Measurements from ENCODE around the gene KCNQ1. TPM values are rescaled to one million over a fixed set of nuclear protein-coding genes. Genes with fewer than 3 reads are reported as not detected.

The KCNQ1 gene
- total RNA-seq, 4 donors from 2014 or later, result 0.81 to 2.2 (median 1.6) TPM

- TF ChIP-seq CTCF (IDR thresholded peaks at IDR 0.05) (no peak), POLR2A (IDR thresholded peaks at IDR 0.05) (no peak)
- no peak for DNase-seq (ENCODE audit: low spot score in 2 of 2)
- no peak overlapping the region for H3K4me3 ChIP-seq (ENCODE audit: low read depth, poor library complexity, severe bottlenecking)
- intact Hi-C loops (cut with DNase I; ENCODE audit: low total_unique reads), result no loop called here
- 29 to 43% methylated on average over 17 to 19 of the region's 20 CpGs for WGBS, 2 donors
These were observed 7.7 kb downstream of the KCNQ1 start for GRCh38 chr11:2452321-2453012.

DNA sequence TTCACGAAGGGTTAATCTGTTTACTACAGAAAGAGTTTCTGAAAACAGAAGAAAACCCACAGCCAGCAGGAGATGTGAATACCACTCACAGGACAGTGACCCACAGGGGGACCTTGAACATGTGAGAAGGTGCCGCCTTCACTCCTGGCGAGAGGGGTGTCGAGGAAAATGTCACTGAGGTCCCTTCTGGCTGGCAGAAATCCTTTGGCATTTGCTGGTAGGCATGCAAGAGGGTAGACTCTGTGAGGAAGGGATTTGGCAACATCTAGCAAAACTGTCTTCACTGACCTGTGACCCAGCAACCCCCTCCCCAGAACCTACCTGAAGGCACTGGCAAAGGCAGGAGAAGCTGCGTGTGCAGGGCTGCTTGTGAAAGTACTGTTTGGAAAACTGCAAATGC is 8.6 kb downstream of the KCNQ1 start:
- H3K4me3 ChIP-seq (ENCODE audit: low read depth, poor library complexity, severe bottlenecking), result no peak overlapping the region
- intact Hi-C loops (cut with DNase I; ENCODE audit: low total_unique reads), result no loop called here
- DNase-seq (ENCODE audit: low spot score in 2 of 2), result no peak
- WGBS, 2 donors, result 87 to 93% methylated on average over 5 of the region's 5 CpGs
- TF ChIP-seq POLR2A (IDR thresholded peaks at IDR 0.05) (no peak), CTCF (IDR thresholded peaks at IDR 0.05) (no peak)

- DNase-seq (ENCODE audit: low spot score in 2 of 2), result no peak
- no peak overlapping the region for H3K4me3 ChIP-seq (ENCODE audit: low read depth, poor library complexity, severe bottlenecking)
- intact Hi-C loops (cut with DNase I; ENCODE audit: low total_unique reads), result no loop called here
- 81 to 85% methylated on average over 13 of the region's 13 CpGs for WGBS, 2 donors
- TF ChIP-seq POLR2A (IDR thresholded peaks at IDR 0.05) (no peak), CTCF (IDR thresholded peaks at IDR 0.05) (no peak)
These were observed 13.5 kb downstream of the KCNQ1 start for GRCh38 chr11:2458321-2458720.

- no peak overlapping the region for H3K4me3 ChIP-seq (ENCODE audit: low read depth, poor library complexity, severe bottlenecking)
- TF ChIP-seq POLR2A (IDR thresholded peaks at IDR 0.05), result no peak
- TF ChIP-seq CTCF (IDR thresholded peaks at IDR 0.05), result no peak
- intact Hi-C loops (cut with DNase I; ENCODE audit: low total_unique reads), result no loop called here
- 66 to 79% methylated on average over 20 of the region's 20 CpGs for WGBS, 2 donors
- no peak for DNase-seq (ENCODE audit: low spot score in 2 of 2)
These were observed 14.4 kb downstream of the KCNQ1 start for GRCh38 chr11:2459016-2459725.

DNA sequence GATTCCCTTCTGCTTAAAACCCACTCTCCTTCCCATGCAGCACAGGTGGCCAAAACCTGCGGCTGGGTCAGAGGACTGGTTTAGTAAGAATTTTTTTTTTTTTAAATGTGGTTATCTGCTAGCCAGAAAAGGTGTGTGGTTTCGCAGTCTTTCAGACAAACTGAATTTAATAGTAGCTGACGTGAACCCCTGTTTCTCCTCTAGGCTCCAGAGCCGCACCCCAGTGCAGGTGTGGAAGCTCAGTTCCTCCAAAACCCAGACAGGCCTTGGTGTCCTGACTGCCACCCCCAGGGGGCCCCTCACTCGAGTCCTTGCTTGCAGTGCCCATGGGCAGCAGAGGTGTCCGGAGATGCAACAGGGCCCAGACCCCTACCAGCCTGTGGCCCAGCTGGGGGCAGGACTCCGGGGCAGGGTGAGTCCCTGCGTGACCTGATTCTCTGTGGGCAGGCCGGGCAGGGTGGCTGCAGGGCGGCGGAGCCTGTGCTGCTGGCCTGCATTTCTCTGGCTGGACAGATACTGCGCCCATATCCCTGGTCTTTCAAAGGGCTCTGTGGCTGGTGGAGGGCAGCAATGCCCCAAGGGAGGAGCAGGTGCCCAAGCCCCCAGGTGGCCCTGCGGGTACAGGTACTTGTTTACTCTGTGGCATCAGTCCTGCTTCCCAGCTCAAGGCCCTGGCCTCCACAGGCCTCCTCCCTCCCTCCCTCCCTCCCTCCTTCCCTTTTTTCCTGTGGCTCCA is 15.2 kb downstream of the KCNQ1 start:
- intact Hi-C loops (cut with DNase I; ENCODE audit: low total_unique reads), result no loop called here
- TF ChIP-seq CTCF (IDR thresholded peaks at IDR 0.05), result no peak
- no peak for TF ChIP-seq POLR2A (IDR thresholded peaks at IDR 0.05)
- DNase-seq (ENCODE audit: low spot score in 2 of 2), result no peak
- WGBS, 2 donors, result 85 to 86% methylated on average over 12 to 13 of the region's 13 CpGs
- no peak overlapping the region for H3K4me3 ChIP-seq (ENCODE audit: low read depth, poor library complexity, severe bottlenecking)

All from lower leg skin (tissue), 4 donors.